NCI-H1694 (cell line): Measurements from ENCODE around the gene ASIC3.
"Not testable (repeated sequence)": the region's sequence is repeated elsewhere in the genome, so short reads cannot be mapped to it uniquely, and the experiment has no call there.

ENCODE experiments used
- DNase-seq: peaks from one replicate; lab custom pipeline; 2025; lab: John Stamatoyannopoulos, UW

The ASIC3 gene

DNA sequence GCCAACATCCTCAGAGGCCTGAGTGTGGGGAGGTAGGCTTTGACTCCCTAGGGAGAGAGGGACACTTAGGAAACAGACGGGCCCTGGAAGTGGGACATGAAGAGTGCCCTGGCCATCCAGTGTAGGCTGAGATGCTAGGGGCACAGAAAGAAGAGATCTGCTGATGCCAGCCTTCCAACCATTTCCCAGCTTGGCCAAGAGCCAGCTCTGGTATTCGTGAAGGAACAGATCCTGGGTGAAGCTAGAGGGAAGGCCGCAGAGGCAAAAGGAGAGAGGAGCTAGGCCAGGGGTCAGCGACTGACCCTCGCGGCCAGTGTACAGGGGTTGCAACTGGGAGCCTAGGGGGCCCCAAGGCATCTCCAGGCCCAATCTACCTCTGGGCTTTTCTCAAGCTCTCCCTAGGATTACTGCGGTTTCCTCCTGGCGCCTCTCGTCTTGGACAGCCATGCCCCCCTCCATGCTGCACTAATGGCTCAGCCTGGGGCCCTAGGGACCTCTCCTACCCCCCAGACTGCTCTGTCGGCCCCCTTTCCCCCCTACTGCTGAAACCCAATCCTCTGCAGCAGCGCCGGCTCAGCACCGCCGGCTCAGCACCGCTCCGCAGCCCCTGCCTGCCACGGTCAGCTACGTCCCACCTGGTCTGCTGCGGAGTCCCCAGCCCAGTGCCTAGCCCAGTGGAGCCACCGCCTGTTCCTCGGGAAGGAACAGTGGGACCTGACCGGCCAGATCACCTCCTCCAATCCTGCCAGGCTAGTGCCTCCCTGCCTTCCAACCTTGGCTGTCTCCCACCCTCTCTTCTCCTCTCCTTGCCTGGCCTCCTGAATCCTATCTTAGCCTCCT, at the start of gene ASIC3:
Gene ASIC3 (plus strand): TSS at position 556 of the 840 bp plus-strand sequence. CDS start 355 bp downstream, outside the sequence.
- no peak for DNase-seq

DNA sequence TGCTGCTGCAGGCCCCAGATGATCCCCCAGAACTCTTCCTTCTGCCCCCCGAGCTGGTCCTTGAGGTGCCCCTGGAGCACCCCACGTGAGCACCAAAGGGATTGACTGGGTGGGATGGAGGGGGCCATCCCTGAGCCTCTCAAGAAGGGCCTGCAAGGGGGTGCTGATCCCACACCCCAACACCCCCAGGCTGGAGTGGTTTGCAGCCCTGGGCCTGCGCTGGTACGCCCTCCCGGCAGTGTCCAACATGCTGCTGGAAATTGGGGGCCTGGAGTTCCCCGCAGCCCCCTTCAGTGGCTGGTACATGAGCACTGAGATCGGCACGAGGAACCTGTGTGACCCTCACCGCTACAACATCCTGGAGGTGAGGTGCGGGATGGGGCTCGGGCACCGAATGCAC, 49.3 kb upstream of the ASIC3 start:
- no peak for DNase-seq

DNA sequence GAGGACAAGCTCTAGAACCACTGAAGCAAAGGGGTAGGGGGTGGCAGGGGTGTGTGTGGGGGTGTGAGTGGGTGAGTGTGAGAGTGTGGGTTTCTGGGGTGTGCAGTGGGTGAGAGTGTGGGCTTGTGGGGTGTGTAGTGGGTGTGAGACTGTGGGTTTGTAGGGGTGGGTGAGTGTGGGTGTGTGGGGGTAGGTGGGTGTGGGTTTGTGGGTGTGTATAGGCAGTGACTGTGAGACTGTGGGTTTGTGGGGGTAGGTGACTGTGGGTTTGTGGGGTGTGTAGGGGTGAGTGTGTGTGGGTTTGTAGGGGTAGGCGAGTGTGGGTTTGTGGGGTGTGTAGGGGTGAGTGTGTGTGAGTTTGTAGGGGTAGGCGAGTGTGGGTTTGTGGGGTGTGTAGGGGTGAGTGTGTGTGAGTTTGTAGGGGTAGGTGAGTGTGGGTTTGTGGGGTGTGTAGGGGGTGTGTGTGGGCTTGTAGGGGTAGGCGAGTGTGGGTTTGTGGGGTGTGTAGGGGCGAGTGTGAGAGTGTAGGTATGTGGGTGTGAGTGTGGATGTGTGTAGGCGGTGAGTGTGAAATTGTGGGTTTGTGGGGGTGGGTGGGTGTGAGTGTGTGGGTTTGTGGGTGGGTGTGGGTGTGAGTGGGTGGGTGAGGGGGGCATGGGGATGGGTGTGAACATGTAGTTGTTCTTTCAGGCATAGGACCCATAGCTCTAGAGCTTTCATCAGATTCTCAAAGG, 48.7 kb upstream of the ASIC3 start:
- no peak for DNase-seq

DNA sequence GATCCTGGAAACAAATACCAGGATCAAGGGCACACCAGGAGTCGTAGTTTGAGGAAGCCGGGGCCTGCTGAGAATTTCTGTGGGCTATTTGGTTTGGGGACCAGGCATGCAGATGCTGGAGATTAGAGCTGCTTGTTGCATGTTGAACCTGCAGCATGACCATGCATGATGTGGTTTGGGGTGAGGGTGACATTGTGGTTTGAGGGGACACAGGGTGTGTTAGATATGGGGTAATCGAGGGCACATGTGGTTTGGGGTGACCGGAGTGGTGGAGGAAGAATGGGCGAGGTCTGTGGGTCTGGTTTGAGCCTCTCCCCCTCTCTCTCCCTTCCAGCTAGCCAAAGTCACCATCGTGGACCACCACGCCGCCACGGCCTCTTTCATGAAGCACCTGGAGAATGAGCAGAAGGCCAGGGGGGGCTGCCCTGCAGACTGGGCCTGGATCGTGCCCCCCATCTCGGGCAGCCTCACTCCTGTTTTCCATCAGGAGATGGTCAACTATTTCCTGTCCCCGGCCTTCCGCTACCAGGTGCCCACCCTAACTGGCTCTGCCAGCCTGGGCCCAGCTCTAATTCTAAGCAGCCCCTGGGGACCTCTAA, 47.3 kb upstream of the ASIC3 start:
- no peak for DNase-seq

DNA sequence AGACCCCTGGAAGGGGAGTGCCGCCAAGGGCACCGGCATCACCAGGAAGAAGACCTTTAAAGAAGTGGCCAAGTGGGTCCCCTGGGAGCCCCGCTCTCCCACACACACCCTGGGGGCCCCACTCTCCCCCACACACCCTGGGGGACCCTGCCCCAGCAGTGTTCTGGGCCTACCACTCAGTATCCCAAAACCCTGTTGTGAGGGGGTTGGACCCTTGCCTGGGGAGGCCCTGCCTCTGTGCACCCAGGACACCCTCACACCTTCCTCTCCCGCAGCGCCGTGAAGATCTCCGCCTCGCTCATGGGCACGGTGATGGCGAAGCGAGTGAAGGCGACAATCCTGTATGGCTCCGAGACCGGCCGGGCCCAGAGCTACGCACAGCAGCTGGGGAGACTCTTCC, 46.8 kb upstream of the ASIC3 start:
- DNase-seq: no peak

DNA sequence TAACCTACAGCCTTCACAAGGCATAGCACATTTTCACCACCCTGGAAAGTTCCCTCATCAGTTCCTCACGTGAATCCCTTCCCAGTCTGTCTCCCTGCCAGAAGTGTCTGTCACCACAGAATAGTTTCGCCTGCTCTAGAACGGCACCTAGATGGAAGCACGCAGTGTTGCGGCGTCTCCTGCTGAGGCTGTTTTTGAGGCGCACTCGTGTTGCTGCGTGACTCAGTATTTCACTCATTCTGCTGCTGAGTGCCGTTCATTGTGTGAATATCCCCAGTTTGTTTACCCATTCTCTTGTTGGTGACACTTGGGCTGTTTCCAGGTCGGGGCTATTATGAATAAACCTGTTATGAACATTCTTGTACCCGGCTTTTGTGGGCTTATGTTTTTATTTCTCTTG, 44.8 kb upstream of the ASIC3 start:
- DNase-seq: no peak

DNA sequence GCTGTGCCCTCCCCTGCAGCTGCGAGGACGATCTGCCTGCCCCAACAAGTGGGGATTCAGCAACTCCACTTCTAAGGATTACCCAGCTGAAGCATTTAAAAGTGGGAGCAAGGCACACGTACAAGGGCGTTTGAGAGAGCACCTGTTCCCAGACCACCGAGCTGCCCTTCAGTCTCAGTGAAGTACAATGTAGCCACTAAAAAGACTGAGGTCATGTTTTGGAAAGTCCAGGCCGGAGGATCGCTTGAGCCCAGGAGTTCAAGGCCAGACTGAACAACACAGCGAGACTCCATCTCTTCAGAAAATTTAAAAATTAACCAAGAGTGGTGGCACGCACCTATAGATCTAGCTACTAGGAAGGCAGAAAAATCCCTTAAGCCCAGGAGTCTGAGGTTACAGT, 42.8 kb upstream of the ASIC3 start:
- DNase-seq: no peak

DNA sequence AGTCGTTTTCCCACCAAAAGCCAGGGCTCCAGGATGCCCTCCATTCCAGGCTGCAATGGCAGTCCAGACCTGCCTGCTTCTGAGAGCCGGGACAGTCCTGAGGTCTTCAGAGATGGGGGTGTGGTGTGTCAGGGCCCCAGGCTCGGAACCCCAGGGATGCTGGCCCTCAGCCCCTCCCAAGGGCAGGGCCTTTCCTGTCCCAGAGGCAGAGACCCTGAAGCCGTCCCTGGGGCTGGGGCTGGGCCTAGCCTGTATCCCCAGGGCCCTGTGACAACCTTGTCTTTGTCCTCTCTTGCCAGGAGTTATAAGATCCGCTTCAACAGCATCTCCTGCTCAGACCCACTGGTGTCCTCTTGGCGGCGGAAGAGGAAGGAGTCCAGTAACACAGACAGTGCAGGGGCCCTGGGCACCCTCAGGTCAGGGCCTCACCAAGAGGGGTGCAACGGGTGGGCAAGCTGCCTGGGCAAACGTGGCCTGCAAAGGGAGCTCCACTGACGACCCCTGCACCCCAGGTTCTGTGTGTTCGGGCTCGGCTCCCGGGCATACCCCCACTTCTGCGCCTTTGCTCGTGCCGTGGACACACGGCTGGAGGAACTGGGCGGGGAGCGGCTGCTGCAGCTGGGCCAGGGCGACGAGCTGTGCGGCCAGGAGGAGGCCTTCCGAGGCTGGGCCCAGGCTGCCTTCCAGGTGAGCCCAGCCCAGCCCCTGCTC, 41.6 kb upstream of the ASIC3 start:
- no peak for DNase-seq

DNA sequence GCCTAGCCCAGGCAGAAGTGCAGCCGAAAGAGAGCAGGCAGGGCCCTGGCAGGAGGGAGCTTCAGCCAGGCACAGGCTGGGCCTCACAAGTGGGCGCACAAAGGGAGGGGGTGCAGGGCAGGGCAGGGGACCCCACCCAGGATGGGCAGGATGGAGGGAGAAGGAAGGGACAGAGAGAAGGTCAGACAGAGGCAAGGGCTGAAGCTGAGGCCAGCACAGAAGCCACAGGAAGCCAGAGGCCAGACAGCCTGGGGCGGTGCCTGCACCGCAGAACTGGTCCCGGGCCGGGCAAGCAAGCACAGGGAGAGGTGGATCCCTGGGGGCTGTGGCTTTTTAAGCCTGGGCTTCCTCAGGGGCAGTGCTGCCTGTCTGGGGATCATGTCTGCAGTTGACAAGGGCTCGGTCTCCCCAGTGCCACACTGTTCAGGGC, 40.8 kb upstream of the ASIC3 start:
- DNase-seq: no peak

DNA sequence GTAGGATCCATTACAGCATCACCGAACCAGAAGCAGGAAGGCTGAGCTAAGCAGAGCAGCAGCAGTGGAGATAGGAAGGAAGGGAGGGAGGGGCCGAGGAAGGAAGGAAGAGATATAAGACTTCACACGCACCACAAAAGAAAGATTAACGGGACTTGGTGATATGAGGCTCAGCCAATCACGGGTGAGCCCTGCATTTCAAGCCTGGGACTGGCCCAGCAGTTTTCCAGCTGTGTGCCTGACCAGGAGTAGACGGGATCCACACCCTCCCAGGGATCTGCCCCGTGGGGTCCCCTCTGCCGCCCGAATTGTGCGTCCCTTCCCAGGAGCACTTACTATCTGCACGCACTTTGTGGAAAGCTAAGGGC, 40.2 kb upstream of the ASIC3 start:
- DNase-seq: no peak

DNA sequence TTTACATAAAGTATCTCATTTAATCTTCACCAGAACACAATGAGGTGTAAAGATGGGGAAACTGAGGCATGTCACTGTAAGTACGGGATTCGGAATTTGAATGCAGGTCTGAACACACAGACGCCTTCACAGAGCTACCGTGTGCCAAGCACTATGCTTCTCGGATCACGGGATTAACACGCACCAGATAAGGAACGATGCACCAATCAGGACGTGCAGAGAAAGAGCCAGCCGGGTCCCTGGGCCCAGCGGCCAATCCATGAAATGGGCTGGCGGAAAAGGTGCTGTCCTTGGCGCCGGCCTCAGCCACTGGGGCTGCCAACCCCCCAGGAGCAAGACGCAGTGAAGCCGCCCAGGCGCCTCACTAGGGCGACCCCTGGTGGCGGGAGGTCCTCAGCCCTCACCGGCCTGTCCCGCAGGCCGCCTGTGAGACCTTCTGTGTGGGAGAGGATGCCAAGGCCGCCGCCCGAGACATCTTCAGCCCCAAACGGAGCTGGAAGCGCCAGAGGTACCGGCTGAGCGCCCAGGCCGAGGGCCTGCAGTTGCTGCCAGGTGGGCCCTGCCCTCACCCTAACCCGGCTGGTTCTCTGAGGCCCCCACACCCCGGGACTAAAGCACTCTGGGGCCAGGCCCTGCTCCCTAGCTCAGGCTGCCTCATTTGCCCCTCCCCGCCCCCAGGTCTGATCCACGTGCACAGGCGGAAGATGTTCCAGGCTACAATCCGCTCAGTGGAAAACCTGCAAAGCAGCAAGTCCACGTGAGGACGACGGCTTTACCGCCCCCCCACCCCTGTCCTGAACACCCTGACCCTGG, 39.6 kb upstream of the ASIC3 start:
- no peak for DNase-seq

DNA sequence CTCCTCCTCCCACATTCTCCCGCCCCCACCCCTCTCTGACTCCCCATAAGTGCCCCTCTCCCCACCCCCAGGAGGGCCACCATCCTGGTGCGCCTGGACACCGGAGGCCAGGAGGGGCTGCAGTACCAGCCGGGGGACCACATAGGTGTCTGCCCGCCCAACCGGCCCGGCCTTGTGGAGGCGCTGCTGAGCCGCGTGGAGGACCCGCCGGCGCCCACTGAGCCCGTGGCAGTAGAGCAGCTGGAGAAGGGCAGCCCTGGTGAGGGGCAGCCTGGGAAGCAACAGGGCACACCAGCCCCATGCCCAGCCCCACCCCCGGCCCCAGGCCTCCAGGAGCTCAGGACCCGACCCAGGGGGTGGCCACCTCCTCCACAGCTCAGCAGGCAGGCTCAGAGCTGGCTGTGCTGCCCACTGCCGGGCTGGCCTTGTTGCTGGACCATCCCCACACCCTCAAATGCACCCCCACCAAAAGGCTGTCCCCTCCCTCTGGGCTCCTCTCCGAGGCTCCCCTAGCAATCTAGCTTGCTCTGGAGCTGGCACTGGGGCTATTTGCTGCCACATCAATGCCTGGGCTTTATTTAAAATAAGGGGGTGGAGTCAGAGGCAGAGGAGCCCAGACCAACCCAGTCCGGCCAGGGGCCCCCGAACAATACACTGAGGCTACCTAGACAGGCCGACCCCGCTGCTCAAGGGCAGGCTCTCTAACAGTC, 38.8 kb upstream of the ASIC3 start:
- no peak for DNase-seq

DNA sequence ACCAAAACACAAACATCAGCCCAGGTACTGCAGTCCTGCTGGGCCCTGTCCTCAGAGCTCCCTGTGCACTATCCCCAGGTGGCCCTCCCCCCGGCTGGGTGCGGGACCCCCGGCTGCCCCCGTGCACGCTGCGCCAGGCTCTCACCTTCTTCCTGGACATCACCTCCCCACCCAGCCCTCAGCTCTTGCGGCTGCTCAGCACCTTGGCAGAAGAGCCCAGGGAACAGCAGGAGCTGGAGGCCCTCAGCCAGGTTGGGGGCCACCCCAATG, 38.4 kb upstream of the ASIC3 start:
- no peak for DNase-seq

DNA sequence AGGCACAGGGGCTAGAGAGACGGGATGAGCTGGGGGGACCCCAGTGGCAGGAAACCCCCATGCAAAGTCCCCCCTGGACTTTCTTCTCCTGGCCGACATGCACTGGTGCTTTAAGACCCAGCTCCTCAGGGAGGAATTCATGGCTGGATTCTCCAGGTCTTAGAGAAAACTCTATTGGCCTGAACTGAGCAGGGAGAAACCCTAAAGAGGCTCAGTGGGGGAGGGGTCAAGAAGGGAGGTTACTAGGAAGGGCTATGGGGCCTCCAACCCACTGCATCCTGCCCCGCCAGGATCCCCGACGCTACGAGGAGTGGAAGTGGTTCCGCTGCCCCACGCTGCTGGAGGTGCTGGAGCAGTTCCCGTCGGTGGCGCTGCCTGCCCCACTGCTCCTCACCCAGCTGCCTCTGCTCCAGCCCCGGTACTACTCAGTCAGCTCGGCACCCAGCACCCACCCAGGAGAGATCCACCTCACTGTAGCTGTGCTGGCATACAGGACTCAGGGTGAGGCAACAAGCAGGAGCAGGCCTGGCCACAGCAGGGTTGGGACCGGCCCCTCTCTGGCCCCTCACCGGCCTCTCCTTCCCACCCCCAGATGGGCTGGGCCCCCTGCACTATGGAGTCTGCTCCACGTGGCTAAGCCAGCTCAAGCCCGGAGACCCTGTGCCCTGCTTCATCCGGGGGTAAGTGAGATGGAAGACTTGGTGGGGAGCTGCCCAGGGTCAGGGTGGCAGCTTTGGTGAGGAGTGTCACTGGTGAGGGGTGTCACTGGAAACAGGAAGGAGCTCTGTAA, 37.8 kb upstream of the ASIC3 start:
- no peak for DNase-seq

DNA sequence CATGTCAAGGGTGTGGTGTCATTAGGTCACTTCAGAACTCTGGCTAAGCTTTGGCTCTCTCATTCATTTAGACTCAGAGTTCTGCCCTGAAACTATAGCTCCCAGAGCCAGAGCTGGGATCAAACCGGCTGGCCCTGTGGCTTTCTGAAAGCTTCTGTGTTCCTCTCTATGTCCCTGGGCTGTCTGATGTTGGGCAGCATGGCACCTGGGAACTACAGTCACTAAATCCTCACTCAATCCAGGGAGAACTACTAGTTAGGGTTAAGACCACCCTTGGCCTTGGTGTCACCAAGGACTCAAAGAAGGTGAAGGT, 37.3 kb upstream of the ASIC3 start:
- no peak for DNase-seq

DNA sequence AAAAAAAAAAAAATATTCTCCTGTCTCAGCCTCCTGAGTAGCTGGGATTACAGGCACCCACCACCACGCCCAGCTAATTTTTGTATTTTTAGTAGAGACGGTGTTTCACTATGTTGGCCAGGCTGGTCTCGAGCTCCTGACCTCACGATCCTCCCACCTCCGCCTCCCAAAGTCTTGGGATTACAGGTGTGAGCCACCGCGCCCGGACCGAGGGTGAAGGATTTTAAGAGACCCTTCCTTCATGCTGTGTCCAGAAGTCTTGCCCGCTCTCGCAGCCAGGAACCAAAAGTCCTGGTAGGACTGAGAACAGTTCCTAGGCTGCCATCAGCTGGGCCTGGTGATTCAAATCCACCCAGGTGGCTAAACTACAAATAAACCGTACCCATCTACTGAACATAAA, 36.7 kb upstream of the ASIC3 start:
- DNase-seq: not testable (repeated sequence)

DNA sequence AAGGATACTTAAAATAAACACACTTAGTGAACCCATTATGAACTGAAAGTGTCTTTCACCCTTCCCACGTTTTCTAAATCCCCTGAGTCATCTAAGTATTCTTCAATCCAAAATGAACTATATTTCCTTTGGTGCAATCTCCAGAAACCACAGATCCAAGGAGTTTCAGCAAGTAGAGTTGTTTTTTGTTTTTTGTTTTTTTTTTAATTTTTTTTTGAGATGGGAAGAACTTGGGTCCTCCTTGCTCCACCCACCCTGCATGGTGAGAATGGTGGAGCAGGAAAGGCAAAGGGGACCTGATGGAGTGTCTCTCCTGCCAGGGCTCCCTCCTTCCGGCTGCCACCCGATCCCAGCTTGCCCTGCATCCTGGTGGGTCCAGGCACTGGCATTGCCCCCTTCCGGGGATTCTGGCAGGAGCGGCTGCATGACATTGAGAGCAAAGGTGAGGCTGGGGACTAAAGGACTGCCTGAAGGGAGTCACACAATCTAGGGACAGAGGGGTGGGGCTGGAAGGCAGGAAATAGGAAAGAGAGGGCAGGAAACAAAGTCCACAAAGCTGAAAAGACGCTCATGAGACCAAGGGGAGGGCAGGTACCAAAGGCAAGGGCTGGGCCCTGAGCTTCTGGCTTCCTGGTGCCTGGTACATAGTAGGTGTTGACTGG, 36.2 kb upstream of the ASIC3 start:
- DNase-seq: no peak

DNA sequence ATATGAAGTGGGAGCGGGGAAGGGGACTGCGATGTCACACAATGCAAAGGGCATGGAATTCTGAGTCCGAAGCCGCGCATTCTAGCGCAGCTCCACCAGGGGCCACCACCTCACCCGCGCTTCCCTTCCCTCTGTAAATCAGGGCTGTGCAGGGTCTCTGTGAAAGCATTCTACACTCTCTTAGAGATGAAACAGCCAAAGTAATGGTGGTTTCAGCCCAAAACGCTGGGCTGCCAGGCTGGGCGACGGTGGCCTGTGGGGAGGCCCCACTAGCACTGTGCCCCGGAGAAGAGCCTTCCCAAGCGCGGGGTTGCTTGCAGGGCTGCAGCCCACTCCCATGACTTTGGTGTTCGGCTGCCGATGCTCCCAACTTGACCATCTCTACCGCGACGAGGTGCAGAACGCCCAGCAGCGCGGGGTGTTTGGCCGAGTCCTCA, 35.4 kb upstream of the ASIC3 start:
- no peak for DNase-seq

DNA sequence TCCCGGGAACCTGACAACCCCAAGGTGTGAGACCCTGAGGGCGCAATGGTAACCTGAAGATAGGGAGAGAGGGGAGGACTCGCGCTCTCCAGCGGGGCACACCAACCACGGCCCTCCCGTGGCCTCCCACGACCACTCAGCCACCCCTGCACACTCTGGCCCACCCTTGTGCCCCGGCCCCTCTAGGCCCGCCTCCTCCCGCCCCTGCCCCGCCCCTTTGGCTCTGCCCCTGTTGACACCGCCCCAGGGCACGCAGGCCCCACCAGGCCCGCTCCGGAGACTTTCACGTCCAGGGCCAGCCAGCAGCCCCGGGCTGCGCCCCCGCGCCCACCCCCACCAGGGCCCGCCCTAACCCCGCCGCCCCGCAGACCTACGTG, 35.0 kb upstream of the ASIC3 start:
- DNase-seq: no peak
